Measurements from ENCODE around the gene COLEC12.
A peak's percentile ranks its signal among the peaks of the same experiment; 100 is the strongest.

The COLEC12 gene

GRCh38 chr18:394262-394986 lies 106.1 kb downstream of the COLEC12 start:
- no peak overlapping the region for H3K27ac ChIP-seq
- no peak for TF ChIP-seq ZFX (IDR thresholded peaks at IDR 0.05)
- TF ChIP-seq, protein P1, sequence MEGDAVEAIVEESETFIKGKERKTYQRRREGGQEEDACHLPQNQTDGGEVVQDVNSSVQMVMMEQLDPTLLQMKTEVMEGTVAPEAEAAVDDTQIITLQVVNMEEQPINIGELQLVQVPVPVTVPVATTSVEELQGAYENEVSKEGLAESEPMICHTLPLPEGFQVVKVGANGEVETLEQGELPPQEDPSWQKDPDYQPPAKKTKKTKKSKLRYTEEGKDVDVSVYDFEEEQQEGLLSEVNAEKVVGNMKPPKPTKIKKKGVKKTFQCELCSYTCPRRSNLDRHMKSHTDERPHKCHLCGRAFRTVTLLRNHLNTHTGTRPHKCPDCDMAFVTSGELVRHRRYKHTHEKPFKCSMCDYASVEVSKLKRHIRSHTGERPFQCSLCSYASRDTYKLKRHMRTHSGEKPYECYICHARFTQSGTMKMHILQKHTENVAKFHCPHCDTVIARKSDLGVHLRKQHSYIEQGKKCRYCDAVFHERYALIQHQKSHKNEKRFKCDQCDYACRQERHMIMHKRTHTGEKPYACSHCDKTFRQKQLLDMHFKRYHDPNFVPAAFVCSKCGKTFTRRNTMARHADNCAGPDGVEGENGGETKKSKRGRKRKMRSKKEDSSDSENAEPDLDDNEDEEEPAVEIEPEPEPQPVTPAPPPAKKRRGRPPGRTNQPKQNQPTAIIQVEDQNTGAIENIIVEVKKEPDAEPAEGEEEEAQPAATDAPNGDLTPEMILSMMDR (conservative IDR thresholded peaks at IDR 0.05) = no peak

DNA sequence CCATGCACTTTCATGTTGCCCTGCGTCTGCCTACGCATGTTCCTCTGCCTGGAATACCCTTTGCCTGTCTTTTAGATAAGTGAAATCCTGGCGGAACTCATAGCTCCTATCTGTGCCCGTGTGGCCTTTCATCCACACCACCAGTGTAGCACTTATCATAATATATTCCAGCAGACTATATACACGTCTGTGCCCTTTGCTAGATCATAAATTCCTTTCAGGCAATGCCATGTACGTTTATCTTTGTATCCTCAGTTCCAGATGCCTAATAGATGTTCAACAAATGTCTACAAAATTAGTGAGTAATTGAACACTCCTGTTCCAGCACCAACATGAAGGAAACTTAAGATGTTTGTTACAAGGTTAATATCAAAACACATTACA lies 106.9 kb downstream of the COLEC12 start:
- H3K27ac ChIP-seq = no peak overlapping the region
- TF ChIP-seq ZFX (IDR thresholded peaks at IDR 0.05) = no peak
- TF ChIP-seq, protein P1 (conservative IDR thresholded peaks at IDR 0.05) = no peak

DNA sequence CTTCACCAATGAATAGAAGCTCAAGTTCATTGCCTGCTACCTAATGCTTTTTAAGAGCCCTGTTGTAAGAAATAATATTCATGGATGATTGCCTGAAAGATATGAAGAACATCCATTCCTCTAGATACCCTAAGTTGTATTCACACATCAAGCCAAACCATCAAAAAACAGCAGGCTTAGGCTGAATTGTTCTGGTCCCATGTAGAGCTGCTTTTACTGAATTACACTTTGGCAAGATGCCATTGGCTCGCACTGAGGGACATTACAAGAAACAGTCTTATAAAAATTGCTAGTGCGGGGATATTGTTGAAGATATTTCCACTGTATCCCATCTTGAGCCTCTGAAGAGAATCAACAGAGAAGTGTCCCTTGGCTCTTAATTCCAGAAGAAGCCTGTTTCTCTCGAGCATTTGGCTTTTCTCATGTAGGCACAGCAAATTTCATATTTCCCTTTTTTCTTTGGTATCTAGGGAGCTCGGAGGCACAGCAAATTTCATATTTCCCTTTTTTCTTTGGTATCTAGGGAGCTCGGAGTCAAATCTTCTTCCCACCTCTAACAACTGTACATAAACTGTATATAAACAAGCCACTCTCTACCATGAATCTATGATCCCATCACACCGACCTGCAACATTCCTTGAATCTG lies 107.5 kb downstream of the COLEC12 start:
- TF ChIP-seq, protein P1 (conservative IDR thresholded peaks at IDR 0.05) = no peak
- TF ChIP-seq ZFX (IDR thresholded peaks at IDR 0.05) = no peak

DNA sequence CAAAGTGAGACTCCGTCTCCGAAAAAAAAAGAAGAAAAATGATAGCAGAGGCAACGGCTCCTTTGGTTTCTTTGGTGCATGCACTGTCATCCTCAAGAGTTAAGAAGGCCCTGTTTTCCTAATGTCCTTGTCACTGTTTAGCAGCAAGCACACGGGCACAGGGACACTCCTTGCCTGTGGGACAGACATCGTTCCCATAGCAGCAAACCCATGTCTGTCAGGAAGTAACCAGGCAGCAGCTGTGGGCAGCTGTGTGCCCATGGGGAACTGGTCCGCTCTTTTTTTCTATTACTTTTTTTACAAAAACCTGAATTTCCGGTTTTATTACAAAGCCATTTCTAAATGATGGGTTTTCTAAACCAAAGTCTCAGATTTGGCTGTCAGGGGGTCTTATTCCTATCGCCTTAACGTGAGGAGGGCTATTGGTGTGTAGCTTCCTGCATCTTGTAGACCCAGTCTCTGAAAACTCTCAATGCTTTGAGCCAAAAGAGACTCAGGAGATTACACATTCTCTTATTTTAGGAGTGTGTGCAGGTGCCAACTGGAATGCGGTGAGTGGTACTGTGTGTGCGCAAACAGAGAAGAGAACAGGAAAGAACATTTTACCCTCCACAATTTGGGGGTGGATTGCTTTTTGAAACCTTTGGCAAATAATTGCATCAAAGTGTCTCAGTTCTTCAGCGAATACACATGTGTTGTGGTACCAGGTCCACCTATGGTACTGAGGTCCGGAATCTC lies 109.6 kb downstream of the COLEC12 start:
- TF ChIP-seq, protein P1 (conservative IDR thresholded peaks at IDR 0.05) = no peak
- TF ChIP-seq ZFX (IDR thresholded peaks at IDR 0.05) = no peak
- H3K27ac ChIP-seq = no peak overlapping the region

More for the DNA sequence above, 107.5 kb downstream of the COLEC12 start:
- H3K27ac ChIP-seq = no peak overlapping the region

- TF ChIP-seq, protein P1 (conservative IDR thresholded peaks at IDR 0.05) = peak; percentile 32
- no peak for TF ChIP-seq ZFX (IDR thresholded peaks at IDR 0.05)
- H3K27ac ChIP-seq = no peak overlapping the region
These were observed 110.7 kb downstream of the COLEC12 start for GRCh38 chr18:389658-390357.

DNA sequence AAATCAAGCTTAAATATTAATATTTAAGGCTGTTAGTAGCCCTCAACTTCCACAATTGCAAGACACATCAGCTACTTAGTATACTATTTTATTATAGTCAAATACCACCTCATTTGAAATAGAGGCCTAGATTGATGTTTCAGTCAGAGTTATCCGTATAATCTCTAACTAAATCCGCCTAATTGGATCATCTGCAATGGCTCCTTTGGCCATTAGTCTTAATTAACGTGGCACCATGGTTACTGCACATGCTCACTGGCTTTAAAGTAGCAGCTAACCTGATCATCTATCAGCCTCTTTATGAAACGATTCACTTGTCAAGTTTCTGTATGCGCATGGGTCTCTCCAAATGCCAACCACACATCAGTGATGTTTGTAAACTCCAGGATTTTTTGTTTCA lies 112.3 kb downstream of the COLEC12 start:
- TF ChIP-seq, protein P1 (conservative IDR thresholded peaks at IDR 0.05) = no peak
- no peak for TF ChIP-seq ZFX (IDR thresholded peaks at IDR 0.05)
- H3K27ac ChIP-seq = no peak overlapping the region
